Endothelial cell of coronary artery (primary cell): ENCODE measurements around the gene GPR156. TPM values are rescaled to one million over a fixed set of nuclear protein-coding genes. Genes with fewer than 3 reads are reported as not detected.

Experiments
- total RNA-seq: library from RNA; depleted of rRNA; stranded (reverse); fragments of >200 nt; gene quantifications from 2 replicates; pipeline ENCODE4 v1.2.3, GENCODE V29; 2014

GPR156 gene
- under 0.01 and 0.09 TPM in 2 replicates for total RNA-seq

GRCh38 chr3:120284747-120285507 lies at the start of gene GPR156:
GPR156 (minus strand) TSS chr3:120285222; CDS start chr3:120244098, 41,124 bp downstream.

Other genes with a start within 250 kb of the GPR156 start
- 39.0 and 52.1 TPM in 2 replicates for gene GSK3B, start 190.8 kb downstream of the GPR156 start, total RNA-seq
- gene LRRC58, start 64.1 kb upstream of the GPR156 start, total RNA-seq = 11.2 TPM in 2 replicates
- 415 and 542 TPM in 2 replicates for gene FSTL1, start 165.8 kb upstream of the GPR156 start, total RNA-seq